Measurements from ENCODE around the gene HDGFL2. TPM values are rescaled to one million over a fixed set of nuclear protein-coding genes. Genes with fewer than 3 reads are reported as not detected.

The HDGFL2 gene
- 66.5 and 69.6 TPM in 2 replicates for total RNA-seq

GRCh38 chr19:4472174-4472974, at the start of gene HDGFL2:
TSS of gene HDGFL2 (plus strand) at chr19:4472297. CDS start at chr19:4472351, 54 bp downstream.

GRCh38 chr19:4457654-4458395, 14.3 kb upstream of the HDGFL2 start, which contains the start of gene UBXN6:
TSS of gene UBXN6 (minus strand) at chr19:4457794. CDS start at chr19:4457697, 97 bp downstream.

GRCh38 chr19:4518345-4519171, 46.5 kb downstream of the HDGFL2 start, which contains the start of gene PLIN4:
TSS of gene PLIN4 (minus strand) at chr19:4518486. CDS start at chr19:4518272, 214 bp downstream.

DNA sequence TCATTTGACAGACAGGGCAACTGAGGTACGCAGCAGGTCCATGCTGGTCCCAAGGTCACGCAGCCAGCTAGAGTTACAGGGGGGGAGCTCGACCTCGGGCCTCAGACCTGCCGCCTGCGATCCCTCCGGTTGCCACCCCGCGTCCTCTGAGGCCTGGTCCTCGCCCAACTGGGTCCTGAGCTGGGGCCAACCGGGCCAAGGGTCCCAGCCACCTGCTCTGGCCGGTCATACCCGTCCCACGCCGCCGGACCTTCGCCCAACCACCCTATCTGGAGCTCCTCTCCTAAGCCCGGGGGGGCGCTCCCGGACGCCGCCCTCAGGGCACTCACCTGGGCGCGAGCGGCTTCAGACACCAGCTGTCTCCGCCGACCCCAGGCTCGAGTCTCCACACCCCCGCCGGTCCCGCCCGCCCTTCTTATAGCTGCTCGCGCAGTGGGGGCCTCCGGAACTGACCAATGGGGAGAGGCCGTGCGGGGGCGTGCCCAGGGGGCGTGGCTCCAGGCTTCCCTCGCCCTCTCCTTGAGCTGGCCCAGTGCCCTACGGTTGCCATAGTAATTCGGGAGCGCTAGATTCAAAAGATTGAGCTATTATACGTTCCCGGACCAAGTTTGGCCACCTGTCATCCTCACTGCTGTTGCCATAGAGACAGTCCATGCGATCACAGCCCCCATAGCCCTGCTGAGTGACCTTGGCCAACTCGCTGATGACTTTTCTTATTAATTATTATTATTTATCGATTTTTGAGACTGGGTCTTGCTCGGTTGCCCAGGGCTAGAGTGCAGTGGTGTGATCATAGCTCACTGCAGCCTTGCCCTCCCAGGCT, 63.0 kb downstream of the HDGFL2 start, which contains the start of gene PLIN5:
TSS of gene PLIN5 (minus strand) at position 389 of the 823 bp plus-strand sequence. CDS start 1,150 bp downstream, outside the sequence.

DNA sequence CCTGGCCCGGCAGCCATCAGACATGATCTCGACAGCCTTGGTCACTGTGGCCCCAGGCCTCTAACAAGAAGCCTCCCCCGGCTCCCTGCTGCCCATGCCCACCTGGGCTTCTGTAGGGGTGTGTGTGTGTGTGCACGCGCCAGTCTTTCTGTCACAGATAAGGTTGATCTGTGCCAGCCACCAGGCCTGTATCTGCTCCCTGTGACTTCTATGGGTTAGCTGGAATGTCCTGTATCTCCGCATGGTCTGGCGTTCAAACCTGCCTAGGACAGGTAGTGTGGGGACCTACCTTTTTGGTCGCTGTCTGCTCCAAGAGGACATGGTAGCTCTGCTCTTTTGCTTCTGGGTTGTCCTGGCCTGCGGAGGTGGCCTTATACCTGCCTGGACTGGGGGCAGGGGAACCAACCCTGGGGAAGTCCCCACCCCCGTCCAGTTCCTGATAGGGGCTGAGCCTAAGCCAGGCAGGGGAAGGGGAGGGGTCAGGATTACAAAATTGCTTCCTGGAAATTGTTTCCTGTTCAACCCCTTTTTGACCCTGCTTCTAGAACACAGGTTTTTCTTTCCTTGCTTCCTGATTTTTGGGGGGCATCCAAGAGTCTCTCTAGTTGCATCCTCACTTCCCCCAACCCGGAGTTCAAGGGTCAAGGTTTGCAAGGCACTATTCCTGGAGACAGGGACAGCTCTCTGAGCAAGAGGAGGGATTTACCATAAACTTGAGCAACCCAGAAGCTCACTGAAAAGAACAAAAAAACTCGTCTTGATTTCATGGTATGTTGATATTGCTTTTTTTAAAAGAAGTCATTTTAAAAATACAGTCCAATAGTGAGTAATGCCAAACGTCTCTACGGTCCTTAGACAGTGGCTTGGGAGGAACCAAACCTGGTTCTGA, 67.8 kb downstream of the HDGFL2 start, which contains the start of gene LRG1:
TSS of gene LRG1 (minus strand) at position 344 of the 889 bp plus-strand sequence. CDS start at position 321, 23 bp downstream.

Other genes starting within 250 kb of the HDGFL2 start
- 2.3 and 4.4 TPM in 2 replicates for gene EBI3, start 242.8 kb upstream of the HDGFL2 start, total RNA-seq
- gene YJU2, start 225.2 kb upstream of the HDGFL2 start, total RNA-seq: 24.2 and 32.1 TPM in 2 replicates
- gene SHD, start 193.0 kb upstream of the HDGFL2 start, total RNA-seq: not detected in 2 replicates
- not detected in 2 replicates for gene TMIGD2, start 169.9 kb upstream of the HDGFL2 start, total RNA-seq
- 13.8 and 29.7 TPM in 2 replicates for gene FSD1, start 167.7 kb upstream of the HDGFL2 start, total RNA-seq
- gene STAP2, start 133.5 kb upstream of the HDGFL2 start, total RNA-seq: 42.7 and 52.2 TPM in 2 replicates
- gene MPND, start 128.7 kb upstream of the HDGFL2 start, total RNA-seq: 6.2 and 11.0 TPM in 2 replicates
- 99.9 and 101 TPM in 2 replicates for gene SH3GL1, start 71.8 kb upstream of the HDGFL2 start, total RNA-seq
- gene CHAF1A, start 69.7 kb upstream of the HDGFL2 start, total RNA-seq: 12.0 and 31.4 TPM in 2 replicates
- gene UBXN6, start 14.5 kb upstream of the HDGFL2 start, total RNA-seq: 114 and 193 TPM in 2 replicates
- gene PLIN4, start 46.2 kb downstream of the HDGFL2 start, total RNA-seq: 0.13 TPM in 1 of 2 replicates, not detected in the other
- not detected in 2 replicates for gene PLIN5, start 62.9 kb downstream of the HDGFL2 start, total RNA-seq
- gene LRG1, start 67.7 kb downstream of the HDGFL2 start, total RNA-seq: under 0.01 TPM in 1 of 2 replicates, not detected in the other
- gene SEMA6B, start 87.4 kb downstream of the HDGFL2 start, total RNA-seq: 0.49 and 3.3 TPM in 2 replicates
- 3.3 and 10.8 TPM in 2 replicates for gene TNFAIP8L1, start 167.2 kb downstream of the HDGFL2 start, total RNA-seq
- 129 and 171 TPM in 2 replicates for gene MYDGF, start 198.0 kb downstream of the HDGFL2 start, total RNA-seq

Data from mesangial cell (primary cell).